Activated CD4-positive, alpha-beta memory T cell treated with anti-CD3 and anti-CD28 coated beads, Interleukin-2, amount 10 ng/mL, durations not matched to agents 7 days and 5 days (primary cell): ENCODE data around the gene NELFCD. TPM values are rescaled to one million over a fixed set of nuclear protein-coding genes. Genes with fewer than 3 reads are reported as not detected.
A peak's percentile ranks its signal among the peaks of the same experiment; 100 is the strongest.
"Not testable (repeated sequence)": the region's sequence is repeated elsewhere in the genome, so short reads cannot be mapped to it uniquely, and the experiment has no call there.

Experiments used
- CTCF ChIA-PET: fragments of 350-600 bp; sonication (Branson Sonifier 250); formaldehyde crosslinking; loops from one replicate; lab custom pipeline; 2021; ENCODE audit warnings: antibody characterized with exemption, inconsistent platforms; lab: Charles Lee
- POLR2A ChIA-PET: fragments of 350-600 bp; sonication (Branson Sonifier 250); formaldehyde crosslinking; loops from one replicate; lab custom pipeline; 2021; ENCODE audit warnings: antibody characterized with exemption; lab: Charles Lee
- DNase-seq: peaks from one replicate; pipeline ENCODE4 v3.0.0-alpha.2; 2020
- H3K27ac Mint-ChIP-seq: one replicate; pipeline ENCODE4 v1.8.0; 2021; ENCODE audit warnings: mild to moderate bottlenecking, mixed read lengths
- H3K27me3 Mint-ChIP-seq: one replicate; pipeline ENCODE4 v1.8.0; 2021; ENCODE audit warnings: mixed read lengths
- H3K36me3 Mint-ChIP-seq: one replicate; pipeline ENCODE4 v1.8.0; 2021; ENCODE audit warnings: low read depth, mixed read lengths
- H3K4me1 Mint-ChIP-seq: one replicate; pipeline ENCODE4 v1.8.0; 2021; ENCODE audit warnings: mixed read lengths
- H3K4me3 Mint-ChIP-seq: one replicate; pipeline ENCODE4 v1.8.0; 2021; ENCODE audit warnings: mild to moderate bottlenecking, mixed read lengths
- H3K9me3 Mint-ChIP-seq: one replicate; pipeline ENCODE4 v1.8.0; 2021; ENCODE audit warnings: mixed read lengths
- total RNA-seq, 2 experiments: library from RNA; stranded (reverse); gene quantifications; one replicate each; pipeline ENCODE4 v1.2.3, GENCODE V29; 2021

NELFCD gene
- 10 to 100 TPM; 63.3 to 69.0 TPM for total RNA-seq

GRCh38 chr20:58980711-58981627 is at the start of gene NELFCD:
Gene NELFCD (plus strand): TSS chr20:58981256. CDS start chr20:58981310, 54 bp downstream.
- Mint-ChIP-seq H3K4me3 (peak within 1 kb of the TSS; percentile 90), H3K36me3 (peaks cover 20% of the 10 kb centered on the region), H3K27ac (peak within 1 kb of the TSS; percentile 79), H3K4me1 (peaks cover 37% of the 10 kb centered on the region), H3K27me3 (peaks cover 6% of the 10 kb centered on the region), H3K9me3 (no peaks in the 10 kb centered on the region)
- POLR2A ChIA-PET: interaction anchor here (0.9 to 4.9 kb wide), 12 partner anchors 10 to 329 kb away, joined by 3 to 50 read pairs (median 5); partner anchors contain the start of genes ATP5F1E, PRELID3B, STX16 and ZNF831
- peak; percentile 90 for DNase-seq
- CTCF ChIA-PET: no interaction called here

- POLR2A ChIA-PET: no interaction called here
- no peaks in the 10 kb centered on the region for H3K4me1 Mint-ChIP-seq
Measured at GRCh38 chr20:58932170-58932569, 48.9 kb upstream of the NELFCD start.

GRCh38 chr20:58938078-58938477 is 43.0 kb upstream of the NELFCD start:
- POLR2A ChIA-PET: interaction anchor here (0.8 kb wide), 1 partner anchor 13 kb away, joined by 4 read pairs; no protein-coding TSS in a partner anchor
- peaks cover 45% of the 10 kb centered on the region for H3K27me3 Mint-ChIP-seq
- peaks cover 3% of the 10 kb centered on the region for H3K9me3 Mint-ChIP-seq
- no peak for DNase-seq
- H3K4me1 Mint-ChIP-seq: no peaks in the 10 kb centered on the region
- no peak overlapping the region for H3K4me3 Mint-ChIP-seq
- CTCF ChIA-PET: interaction anchor here (0.7 kb wide), 1 partner anchor 99 kb away, joined by 3 read pairs; no protein-coding TSS in a partner anchor
- H3K36me3 Mint-ChIP-seq: no peaks in the 10 kb centered on the region
- H3K27ac Mint-ChIP-seq: no peak overlapping the region

More at GRCh38 chr20:58932170-58932569, 48.9 kb upstream of the NELFCD start:
- Mint-ChIP-seq H3K9me3 (peaks cover 3% of the 10 kb centered on the region), H3K4me3 (no peak overlapping the region), H3K36me3 (no peaks in the 10 kb centered on the region), H3K27ac (no peak overlapping the region), H3K27me3 (peaks cover 28% of the 10 kb centered on the region)
- DNase-seq: no peak
- CTCF ChIA-PET: no interaction called here

- Mint-ChIP-seq H3K36me3 (no peaks in the 10 kb centered on the region), H3K27me3 (peaks cover 45% of the 10 kb centered on the region), H3K27ac (no peak overlapping the region), H3K9me3 (peaks cover 3% of the 10 kb centered on the region), H3K4me1 (no peaks in the 10 kb centered on the region), H3K4me3 (no peak overlapping the region)
- no peak for DNase-seq
- CTCF ChIA-PET: interaction anchor here (0.7 kb wide), 2 partner anchors 21 to 99 kb away, joined by 3 read pairs; no protein-coding TSS in a partner anchor
- POLR2A ChIA-PET: interaction anchor here (0.8 kb wide), 1 partner anchor 13 kb away, joined by 4 read pairs; no protein-coding TSS in a partner anchor
Measured at GRCh38 chr20:58938541-58938940, 42.5 kb upstream of the NELFCD start.

GRCh38 chr20:58941471-58941870 is 39.6 kb upstream of the NELFCD start:
- no peak overlapping the region for H3K4me3 Mint-ChIP-seq
- CTCF ChIA-PET: no interaction called here

GRCh38 chr20:58942549-58942948 is 38.5 kb upstream of the NELFCD start:
- ChIA-PET CTCF (no interaction called here), POLR2A (no interaction called here)
- no peak overlapping the region for H3K27ac Mint-ChIP-seq
- H3K4me3 Mint-ChIP-seq: no peak overlapping the region
- peaks cover 19% of the 10 kb centered on the region for H3K27me3 Mint-ChIP-seq
- H3K36me3 Mint-ChIP-seq: no peaks in the 10 kb centered on the region
- DNase-seq: no peak
- H3K4me1 Mint-ChIP-seq: no peaks in the 10 kb centered on the region
- no peaks in the 10 kb centered on the region for H3K9me3 Mint-ChIP-seq

More at GRCh38 chr20:58941471-58941870, 39.6 kb upstream of the NELFCD start:
- DNase-seq: no peak
- no peaks in the 10 kb centered on the region for H3K36me3 Mint-ChIP-seq
- H3K27me3 Mint-ChIP-seq: peaks cover 27% of the 10 kb centered on the region
- POLR2A ChIA-PET: no interaction called here
- H3K9me3 Mint-ChIP-seq: no peaks in the 10 kb centered on the region
- no peak overlapping the region for H3K27ac Mint-ChIP-seq
- no peaks in the 10 kb centered on the region for H3K4me1 Mint-ChIP-seq

GRCh38 chr20:58944610-58945009 is 36.4 kb upstream of the NELFCD start:
- no peaks in the 10 kb centered on the region for H3K36me3 Mint-ChIP-seq
- no peak overlapping the region for H3K4me3 Mint-ChIP-seq
- H3K27me3 Mint-ChIP-seq: peaks cover 12% of the 10 kb centered on the region
- no peak for DNase-seq
- no peaks in the 10 kb centered on the region for H3K9me3 Mint-ChIP-seq
- POLR2A ChIA-PET: no interaction called here
- H3K27ac Mint-ChIP-seq: no peak overlapping the region
- CTCF ChIA-PET: no interaction called here
- no peaks in the 10 kb centered on the region for H3K4me1 Mint-ChIP-seq

GRCh38 chr20:58945965-58946631 is 35.0 kb upstream of the NELFCD start:
- ChIA-PET POLR2A (interaction anchor here (0.6 kb wide), 1 partner anchor 24 kb away, joined by 3 read pairs; no protein-coding TSS in a partner anchor), CTCF (no interaction called here)
- no peak for DNase-seq
- Mint-ChIP-seq H3K27ac (no peak overlapping the region), H3K4me1 (no peaks in the 10 kb centered on the region), H3K27me3 (peaks cover 14% of the 10 kb centered on the region), H3K4me3 (no peak overlapping the region), H3K36me3 (no peaks in the 10 kb centered on the region), H3K9me3 (no peaks in the 10 kb centered on the region)

GRCh38 chr20:58947797-58948388 is 33.2 kb upstream of the NELFCD start:
- H3K27ac Mint-ChIP-seq, CTCF ChIA-PET, DNase-seq, H3K36me3 Mint-ChIP-seq, H3K4me3 Mint-ChIP-seq, POLR2A ChIA-PET, H3K9me3 Mint-ChIP-seq, H3K4me1 Mint-ChIP-seq: not testable (repeated sequence)
- peaks cover 14% of the 10 kb centered on the region for H3K27me3 Mint-ChIP-seq

- POLR2A ChIA-PET: no interaction called here
- Mint-ChIP-seq H3K36me3 (no peaks in the 10 kb centered on the region), H3K9me3 (no peaks in the 10 kb centered on the region), H3K27me3 (peaks cover 17% of the 10 kb centered on the region), H3K4me3 (no peak overlapping the region), H3K27ac (no peak overlapping the region), H3K4me1 (no peaks in the 10 kb centered on the region)
- DNase-seq: no peak
- CTCF ChIA-PET: interaction anchor here (0.5 kb wide), 1 partner anchor 10 kb away, joined by 3 read pairs; no protein-coding TSS in a partner anchor
Measured at GRCh38 chr20:58950603-58951002, 30.5 kb upstream of the NELFCD start.

- no peak overlapping the region for H3K4me3 Mint-ChIP-seq
- no peaks in the 10 kb centered on the region for H3K9me3 Mint-ChIP-seq
- H3K27ac Mint-ChIP-seq: no peak overlapping the region
- no peaks in the 10 kb centered on the region for H3K36me3 Mint-ChIP-seq
- H3K4me1 Mint-ChIP-seq: no peaks in the 10 kb centered on the region
- CTCF ChIA-PET: no interaction called here
- DNase-seq: no peak
- POLR2A ChIA-PET: no interaction called here
- H3K27me3 Mint-ChIP-seq: peaks cover 14% of the 10 kb centered on the region
Measured at GRCh38 chr20:58953050-58953449, 28.0 kb upstream of the NELFCD start.

GRCh38 chr20:58956078-58956477 is 25.0 kb upstream of the NELFCD start:
- H3K27ac Mint-ChIP-seq: no peak overlapping the region
- no peaks in the 10 kb centered on the region for H3K4me1 Mint-ChIP-seq
- DNase-seq: no peak
- H3K4me3 Mint-ChIP-seq: no peak overlapping the region
- H3K9me3 Mint-ChIP-seq: no peaks in the 10 kb centered on the region
- ChIA-PET POLR2A (no interaction called here), CTCF (no interaction called here)
- peaks cover 15% of the 10 kb centered on the region for H3K27me3 Mint-ChIP-seq
- H3K36me3 Mint-ChIP-seq: no peaks in the 10 kb centered on the region
